GDM1 (cell line): ENCODE measurements around the gene TMOD4.
"Not testable (repeated sequence)": the region's sequence is repeated elsewhere in the genome, so short reads cannot be mapped to it uniquely, and the experiment has no call there.

Experiments used
- DNase-seq: peaks from one replicate; lab custom pipeline; 2025; lab: John Stamatoyannopoulos, UW

Gene TMOD4

GRCh38 chr1:151175863-151176262, at the start of gene TMOD4:
TMOD4 (minus strand) TSS chr1:151175981; CDS start chr1:151174875, 1,106 bp downstream.
- DNase-seq, result no peak

- no peak for DNase-seq
These were observed 46.3 kb upstream of the TMOD4 start for GRCh38 chr1:151222130-151222529.

GRCh38 chr1:151221616-151222015, 45.8 kb upstream of the TMOD4 start:
- no peak for DNase-seq

- no peak for DNase-seq
These were observed 37.8 kb upstream of the TMOD4 start for GRCh38 chr1:151213560-151213959.

GRCh38 chr1:151211972-151212705, 36.4 kb upstream of the TMOD4 start:
- DNase-seq, result no peak

- DNase-seq, result no peak
These were observed 35.0 kb upstream of the TMOD4 start for GRCh38 chr1:151210830-151211229.

GRCh38 chr1:151205381-151205965, 29.7 kb upstream of the TMOD4 start:
- not testable (repeated sequence) for DNase-seq

- DNase-seq, result no peak
These were observed 24.2 kb upstream of the TMOD4 start for GRCh38 chr1:151199873-151200581.

GRCh38 chr1:151198254-151199127, 22.7 kb upstream of the TMOD4 start, which contains the start of gene PIP5K1A:
PIP5K1A (plus strand) TSS chr1:151198552; CDS start chr1:151198997, 445 bp downstream.
- DNase-seq, result peak; percentile 97

GRCh38 chr1:151197863-151198253, 22.1 kb upstream of the TMOD4 start:
- no peak for DNase-seq

- peak; percentile 36 for DNase-seq
These were observed 20.6 kb upstream of the TMOD4 start for GRCh38 chr1:151196292-151196800.

- not testable (repeated sequence) for DNase-seq
These were observed 19.3 kb upstream of the TMOD4 start for GRCh38 chr1:151194894-151195594.

- DNase-seq, result no peak
These were observed 18.1 kb upstream of the TMOD4 start for GRCh38 chr1:151193856-151194255.

GRCh38 chr1:151193304-151193703, 17.5 kb upstream of the TMOD4 start:
- no peak for DNase-seq

- no peak for DNase-seq
These were observed 16.3 kb upstream of the TMOD4 start for GRCh38 chr1:151192047-151192446.

GRCh38 chr1:151189637-151190445, 14.1 kb upstream of the TMOD4 start, which contains the start of gene VPS72:
VPS72 (minus strand) TSS chr1:151190197; CDS start chr1:151190121, 76 bp downstream.
- peak; percentile 85 for DNase-seq

GRCh38 chr1:151188667-151189066, 12.9 kb upstream of the TMOD4 start:
- DNase-seq, result not testable (repeated sequence)

GRCh38 chr1:151187205-151187604, 11.4 kb upstream of the TMOD4 start:
- DNase-seq, result no peak

- no peak for DNase-seq
These were observed 8.4 kb upstream of the TMOD4 start for GRCh38 chr1:151184211-151184610.

- no peak for DNase-seq
These were observed 799 bp upstream of the TMOD4 start for GRCh38 chr1:151176514-151177045.
